Loucy (cell line): ENCODE measurements around the gene PHACTR3.

Experiments used
- CTCF ChIP-seq: fragments of 200-600 bp; sonication (generic); conservative IDR thresholded peaks from 2 replicates; pipeline ENCODE4 v1.5.1; 2014; ENCODE audit warnings: mild to moderate bottlenecking, antibody characterized with exemption, low read length
- EZH2phosphoT487 ChIP-seq: fragments of 200-600 bp; IDR thresholded peaks from 2 replicates; pipeline ENCODE4 v1.6.1; 2018; ENCODE audit warnings: antibody characterized with exemption, mild to moderate bottlenecking, moderate library complexity, borderline replicate concordance

GRCh38 chr20:59745716-59746115 lies 141.4 kb downstream of the PHACTR3 start:
- TF ChIP-seq CTCF: no peak
- no peak for TF ChIP-seq EZH2phosphoT487
